ENCODE data around the gene SNAP25. TPM values are rescaled to one million over a fixed set of nuclear protein-coding genes. Genes with fewer than 3 reads are reported as not detected.

SNAP25 gene
- total and polyA plus RNA-seq, 10 of the 15 experiments (the other 5 are each of a cell fraction or from before 2014, with no cell fraction given): not detected

DNA sequence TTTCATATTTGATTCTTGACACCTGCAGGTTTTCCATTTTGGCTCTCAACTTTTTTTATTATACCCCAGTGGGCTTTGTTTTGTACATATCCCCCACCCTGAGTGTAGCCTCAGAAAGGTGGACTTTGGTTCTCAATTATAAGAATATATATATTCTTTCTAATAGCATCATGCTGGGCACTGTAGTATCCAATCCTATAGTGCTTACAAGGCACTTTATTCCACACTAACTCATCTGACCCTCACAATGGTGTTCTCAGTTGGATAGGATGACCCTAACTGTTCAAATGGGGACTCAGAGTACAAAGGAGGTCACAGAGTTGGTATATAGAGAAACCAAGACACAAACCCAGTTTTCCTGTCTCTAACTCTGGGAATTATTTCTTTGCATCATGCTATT lies 48.9 kb upstream of the SNAP25 start:
- Histone ChIP-seq H3K9me3 (replicated peaks; ENCODE audit: control insufficient read depth, insufficient read depth, low read length) (no peaks in the 10 kb centered on the region), H3K27me3 (replicated peaks in 1 of 2; ENCODE audit: control insufficient read depth in 2 of 2, insufficient read depth in 2 of 2, low read length in 1 of 2) (peaks cover 0 to 3% of the 10 kb centered on the region in 2 experiments; a peak in 2 of 4 replicates), H3K4me2 (ENCODE audit: control insufficient read depth, insufficient read depth) (no peak overlapping the region), H4K20me1 (ENCODE audit: control insufficient read depth, insufficient read depth) (no peaks in the 10 kb centered on the region), H3K9ac (ENCODE audit: control insufficient read depth, insufficient read depth, low read length) (no peak overlapping the region), H3K4me3 (no peak overlapping the region), H3K4me1 (ENCODE audit: control insufficient read depth, insufficient read depth, low read length) (no peaks in the 10 kb centered on the region), H2AFZ (ENCODE audit: control insufficient read depth, low read depth, low read length) (no peak overlapping the region), H3K36me3 (ENCODE audit: control insufficient read depth in 2 of 2, insufficient read depth in 2 of 2, low read length in 1 of 2) (no peaks in the 10 kb centered on the region), H3K27ac (ENCODE audit: control insufficient read depth, insufficient read depth) (no peak overlapping the region), H3K79me2 (ENCODE audit: control insufficient read depth, insufficient read depth, low read length) (no peaks in the 10 kb centered on the region)
- ChIA-PET POLR2A (no interaction called here), SMC1A (ENCODE audit: uncharacterized antibody, unreplicated experiment) (no interaction called here), CTCF (no interaction called here), RAD21 (ENCODE audit: unreplicated experiment) (no interaction called here)
- no peak for ATAC-seq
- BruUV-seq (replicated peaks): no TSS peak
- intact Hi-C loops (cut with micrococcal nuclease; ENCODE audit: unreplicated experiment): no loop called here
- FAIRE-seq: no peak
- in situ Hi-C loops (cut with MboI): no loop called here
- DNase-seq (ENCODE audit: low read depth, low spot score): no peak
- TF ChIP-seq BHLHE40 (IDR thresholded peaks at IDR 0.05; ENCODE audit: borderline replicate concordance in 1 of 2, low read depth in 2 of 2, low read length in 1 of 2): no peak
- no peak for TF ChIP-seq IKZF1 (conservative IDR thresholded peaks at IDR 0.05)
- TF ChIP-seq, protein P1, sequence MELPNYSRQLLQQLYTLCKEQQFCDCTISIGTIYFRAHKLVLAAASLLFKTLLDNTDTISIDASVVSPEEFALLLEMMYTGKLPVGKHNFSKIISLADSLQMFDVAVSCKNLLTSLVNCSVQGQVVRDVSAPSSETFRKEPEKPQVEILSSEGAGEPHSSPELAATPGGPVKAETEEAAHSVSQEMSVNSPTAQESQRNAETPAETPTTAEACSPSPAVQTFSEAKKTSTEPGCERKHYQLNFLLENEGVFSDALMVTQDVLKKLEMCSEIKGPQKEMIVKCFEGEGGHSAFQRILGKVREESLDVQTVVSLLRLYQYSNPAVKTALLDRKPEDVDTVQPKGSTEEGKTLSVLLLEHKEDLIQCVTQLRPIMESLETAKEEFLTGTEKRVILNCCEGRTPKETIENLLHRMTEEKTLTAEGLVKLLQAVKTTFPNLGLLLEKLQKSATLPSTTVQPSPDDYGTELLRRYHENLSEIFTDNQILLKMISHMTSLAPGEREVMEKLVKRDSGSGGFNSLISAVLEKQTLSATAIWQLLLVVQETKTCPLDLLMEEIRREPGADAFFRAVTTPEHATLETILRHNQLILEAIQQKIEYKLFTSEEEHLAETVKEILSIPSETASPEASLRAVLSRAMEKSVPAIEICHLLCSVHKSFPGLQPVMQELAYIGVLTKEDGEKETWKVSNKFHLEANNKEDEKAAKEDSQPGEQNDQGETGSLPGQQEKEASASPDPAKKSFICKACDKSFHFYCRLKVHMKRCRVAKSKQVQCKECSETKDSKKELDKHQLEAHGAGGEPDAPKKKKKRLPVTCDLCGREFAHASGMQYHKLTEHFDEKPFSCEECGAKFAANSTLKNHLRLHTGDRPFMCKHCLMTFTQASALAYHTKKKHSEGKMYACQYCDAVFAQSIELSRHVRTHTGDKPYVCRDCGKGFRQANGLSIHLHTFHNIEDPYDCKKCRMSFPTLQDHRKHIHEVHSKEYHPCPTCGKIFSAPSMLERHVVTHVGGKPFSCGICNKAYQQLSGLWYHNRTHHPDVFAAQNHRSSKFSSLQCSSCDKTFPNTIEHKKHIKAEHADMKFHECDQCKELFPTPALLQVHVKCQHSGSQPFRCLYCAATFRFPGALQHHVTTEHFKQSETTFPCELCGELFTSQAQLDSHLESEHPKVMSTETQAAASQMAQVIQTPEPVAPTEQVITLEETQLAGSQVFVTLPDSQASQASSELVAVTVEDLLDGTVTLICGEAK (IDR thresholded peaks at IDR 0.05; ENCODE audit: borderline replicate concordance): no peak
- TF ChIP-seq HCFC1 (IDR thresholded peaks at IDR 0.05; ENCODE audit: low read length): no peak
- TF ChIP-seq, protein P2, sequence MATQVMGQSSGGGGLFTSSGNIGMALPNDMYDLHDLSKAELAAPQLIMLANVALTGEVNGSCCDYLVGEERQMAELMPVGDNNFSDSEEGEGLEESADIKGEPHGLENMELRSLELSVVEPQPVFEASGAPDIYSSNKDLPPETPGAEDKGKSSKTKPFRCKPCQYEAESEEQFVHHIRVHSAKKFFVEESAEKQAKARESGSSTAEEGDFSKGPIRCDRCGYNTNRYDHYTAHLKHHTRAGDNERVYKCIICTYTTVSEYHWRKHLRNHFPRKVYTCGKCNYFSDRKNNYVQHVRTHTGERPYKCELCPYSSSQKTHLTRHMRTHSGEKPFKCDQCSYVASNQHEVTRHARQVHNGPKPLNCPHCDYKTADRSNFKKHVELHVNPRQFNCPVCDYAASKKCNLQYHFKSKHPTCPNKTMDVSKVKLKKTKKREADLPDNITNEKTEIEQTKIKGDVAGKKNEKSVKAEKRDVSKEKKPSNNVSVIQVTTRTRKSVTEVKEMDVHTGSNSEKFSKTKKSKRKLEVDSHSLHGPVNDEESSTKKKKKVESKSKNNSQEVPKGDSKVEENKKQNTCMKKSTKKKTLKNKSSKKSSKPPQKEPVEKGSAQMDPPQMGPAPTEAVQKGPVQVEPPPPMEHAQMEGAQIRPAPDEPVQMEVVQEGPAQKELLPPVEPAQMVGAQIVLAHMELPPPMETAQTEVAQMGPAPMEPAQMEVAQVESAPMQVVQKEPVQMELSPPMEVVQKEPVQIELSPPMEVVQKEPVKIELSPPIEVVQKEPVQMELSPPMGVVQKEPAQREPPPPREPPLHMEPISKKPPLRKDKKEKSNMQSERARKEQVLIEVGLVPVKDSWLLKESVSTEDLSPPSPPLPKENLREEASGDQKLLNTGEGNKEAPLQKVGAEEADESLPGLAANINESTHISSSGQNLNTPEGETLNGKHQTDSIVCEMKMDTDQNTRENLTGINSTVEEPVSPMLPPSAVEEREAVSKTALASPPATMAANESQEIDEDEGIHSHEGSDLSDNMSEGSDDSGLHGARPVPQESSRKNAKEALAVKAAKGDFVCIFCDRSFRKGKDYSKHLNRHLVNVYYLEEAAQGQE (IDR thresholded peaks at IDR 0.05; ENCODE audit: low read depth, low read length): no peak
- TF ChIP-seq, protein P3, sequence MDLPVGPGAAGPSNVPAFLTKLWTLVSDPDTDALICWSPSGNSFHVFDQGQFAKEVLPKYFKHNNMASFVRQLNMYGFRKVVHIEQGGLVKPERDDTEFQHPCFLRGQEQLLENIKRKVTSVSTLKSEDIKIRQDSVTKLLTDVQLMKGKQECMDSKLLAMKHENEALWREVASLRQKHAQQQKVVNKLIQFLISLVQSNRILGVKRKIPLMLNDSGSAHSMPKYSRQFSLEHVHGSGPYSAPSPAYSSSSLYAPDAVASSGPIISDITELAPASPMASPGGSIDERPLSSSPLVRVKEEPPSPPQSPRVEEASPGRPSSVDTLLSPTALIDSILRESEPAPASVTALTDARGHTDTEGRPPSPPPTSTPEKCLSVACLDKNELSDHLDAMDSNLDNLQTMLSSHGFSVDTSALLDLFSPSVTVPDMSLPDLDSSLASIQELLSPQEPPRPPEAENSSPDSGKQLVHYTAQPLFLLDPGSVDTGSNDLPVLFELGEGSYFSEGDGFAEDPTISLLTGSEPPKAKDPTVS (IDR thresholded peaks at IDR 0.05; ENCODE audit: low read depth, low read length): no peak
- TF ChIP-seq SMC3 (IDR thresholded peaks at IDR 0.05; ENCODE audit: borderline replicate concordance, low read length): no peak
- TF ChIP-seq, protein P4, sequence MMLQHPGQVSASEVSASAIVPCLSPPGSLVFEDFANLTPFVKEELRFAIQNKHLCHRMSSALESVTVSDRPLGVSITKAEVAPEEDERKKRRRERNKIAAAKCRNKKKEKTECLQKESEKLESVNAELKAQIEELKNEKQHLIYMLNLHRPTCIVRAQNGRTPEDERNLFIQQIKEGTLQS (IDR thresholded peaks at IDR 0.05; ENCODE audit: borderline replicate concordance, extremely low read depth, low read depth, low read length): no peak
- TF ChIP-seq, protein P5, sequence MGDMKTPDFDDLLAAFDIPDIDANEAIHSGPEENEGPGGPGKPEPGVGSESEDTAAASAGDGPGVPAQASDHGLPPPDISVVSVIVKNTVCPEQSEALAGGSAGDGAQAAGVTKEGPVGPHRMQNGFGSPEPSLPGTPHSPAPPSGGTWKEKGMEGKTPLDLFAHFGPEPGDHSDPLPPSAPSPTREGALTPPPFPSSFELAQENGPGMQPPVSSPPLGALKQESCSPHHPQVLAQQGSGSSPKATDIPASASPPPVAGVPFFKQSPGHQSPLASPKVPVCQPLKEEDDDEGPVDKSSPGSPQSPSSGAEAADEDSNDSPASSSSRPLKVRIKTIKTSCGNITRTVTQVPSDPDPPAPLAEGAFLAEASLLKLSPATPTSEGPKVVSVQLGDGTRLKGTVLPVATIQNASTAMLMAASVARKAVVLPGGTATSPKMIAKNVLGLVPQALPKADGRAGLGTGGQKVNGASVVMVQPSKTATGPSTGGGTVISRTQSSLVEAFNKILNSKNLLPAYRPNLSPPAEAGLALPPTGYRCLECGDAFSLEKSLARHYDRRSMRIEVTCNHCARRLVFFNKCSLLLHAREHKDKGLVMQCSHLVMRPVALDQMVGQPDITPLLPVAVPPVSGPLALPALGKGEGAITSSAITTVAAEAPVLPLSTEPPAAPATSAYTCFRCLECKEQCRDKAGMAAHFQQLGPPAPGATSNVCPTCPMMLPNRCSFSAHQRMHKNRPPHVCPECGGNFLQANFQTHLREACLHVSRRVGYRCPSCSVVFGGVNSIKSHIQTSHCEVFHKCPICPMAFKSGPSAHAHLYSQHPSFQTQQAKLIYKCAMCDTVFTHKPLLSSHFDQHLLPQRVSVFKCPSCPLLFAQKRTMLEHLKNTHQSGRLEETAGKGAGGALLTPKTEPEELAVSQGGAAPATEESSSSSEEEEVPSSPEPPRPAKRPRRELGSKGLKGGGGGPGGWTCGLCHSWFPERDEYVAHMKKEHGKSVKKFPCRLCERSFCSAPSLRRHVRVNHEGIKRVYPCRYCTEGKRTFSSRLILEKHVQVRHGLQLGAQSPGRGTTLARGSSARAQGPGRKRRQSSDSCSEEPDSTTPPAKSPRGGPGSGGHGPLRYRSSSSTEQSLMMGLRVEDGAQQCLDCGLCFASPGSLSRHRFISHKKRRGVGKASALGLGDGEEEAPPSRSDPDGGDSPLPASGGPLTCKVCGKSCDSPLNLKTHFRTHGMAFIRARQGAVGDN (IDR thresholded peaks at IDR 0.05): no peak
- TF ChIP-seq MYB (IDR thresholded peaks at IDR 0.05; ENCODE audit: borderline replicate concordance, low read depth, low read length): no peak
